HG03064 (cell line): ENCODE results near the gene FBXO17.
"Not testable (repeated sequence)": the region's sequence is repeated elsewhere in the genome, so short reads cannot be mapped to it uniquely, and the experiment has no call there.

ENCODE experiments used
- ATAC-seq: cut with Tn5 transposase; IDR thresholded peaks from one replicate; pipeline ENCODE4 v1.9.1; 2021; ENCODE audit warnings: low read depth; ENCODE audit not compliant: unreplicated experiment

Gene FBXO17

DNA sequence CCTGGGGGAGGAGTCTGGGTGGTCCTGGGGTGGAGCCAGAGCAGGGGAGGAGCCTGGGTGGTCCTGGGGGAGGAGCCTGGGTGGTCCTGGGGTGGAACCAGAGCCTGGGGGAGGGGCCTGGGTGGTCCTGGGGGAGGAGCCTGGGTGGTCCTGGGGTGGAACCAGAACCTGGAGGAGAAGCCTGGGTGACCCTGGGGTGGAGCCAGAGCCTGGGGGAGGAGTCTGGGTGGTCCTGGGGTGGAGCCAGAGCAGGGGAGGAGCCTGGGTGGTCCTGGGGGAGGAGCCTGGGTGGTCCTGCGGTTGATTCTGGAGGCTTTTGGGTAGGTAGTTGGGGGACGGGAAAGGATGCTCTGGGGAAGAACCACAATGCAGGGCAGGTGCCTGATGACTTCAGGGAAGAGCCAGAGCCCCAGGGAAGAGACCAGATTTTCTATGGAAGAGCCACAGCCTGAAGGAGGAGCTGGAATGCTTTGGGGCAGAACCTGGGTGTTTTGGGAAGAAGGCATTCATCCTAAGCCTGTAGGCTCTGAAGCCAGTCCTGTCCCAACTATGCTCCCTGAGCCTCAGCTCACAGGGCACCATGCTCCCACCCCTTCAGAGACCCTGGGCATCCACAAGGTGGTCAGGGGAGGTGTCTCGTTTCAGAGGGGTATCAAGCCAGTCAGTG lies 29.8 kb downstream of the FBXO17 start:
- no peak for ATAC-seq

DNA sequence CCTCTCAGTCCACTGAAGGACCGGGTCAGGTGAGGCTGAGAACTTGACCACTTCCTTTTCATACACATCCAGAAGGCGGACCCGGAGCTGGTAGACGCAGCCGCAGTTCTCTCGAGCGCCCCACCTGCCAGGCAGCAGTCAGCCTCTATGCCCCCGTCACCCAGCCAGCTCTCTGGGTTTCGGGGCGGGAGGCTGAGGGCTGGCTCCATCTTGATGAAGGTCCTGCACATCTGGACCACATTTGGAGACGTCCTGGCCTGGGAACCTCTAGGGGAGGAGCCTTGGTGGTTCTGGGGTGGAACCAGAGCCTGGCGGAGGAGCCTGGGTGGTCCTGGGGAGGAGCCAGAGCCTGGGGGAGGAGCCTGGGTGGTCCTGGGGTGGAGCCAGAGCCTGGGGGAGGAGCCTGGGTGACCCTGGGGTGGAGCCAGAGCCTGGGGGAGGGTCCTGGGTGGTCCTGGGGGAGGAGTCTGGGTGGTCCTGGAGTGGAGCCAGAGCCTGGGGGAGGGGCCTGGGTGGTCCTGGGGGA lies 30.5 kb downstream of the FBXO17 start:
- ATAC-seq, result no peak

DNA sequence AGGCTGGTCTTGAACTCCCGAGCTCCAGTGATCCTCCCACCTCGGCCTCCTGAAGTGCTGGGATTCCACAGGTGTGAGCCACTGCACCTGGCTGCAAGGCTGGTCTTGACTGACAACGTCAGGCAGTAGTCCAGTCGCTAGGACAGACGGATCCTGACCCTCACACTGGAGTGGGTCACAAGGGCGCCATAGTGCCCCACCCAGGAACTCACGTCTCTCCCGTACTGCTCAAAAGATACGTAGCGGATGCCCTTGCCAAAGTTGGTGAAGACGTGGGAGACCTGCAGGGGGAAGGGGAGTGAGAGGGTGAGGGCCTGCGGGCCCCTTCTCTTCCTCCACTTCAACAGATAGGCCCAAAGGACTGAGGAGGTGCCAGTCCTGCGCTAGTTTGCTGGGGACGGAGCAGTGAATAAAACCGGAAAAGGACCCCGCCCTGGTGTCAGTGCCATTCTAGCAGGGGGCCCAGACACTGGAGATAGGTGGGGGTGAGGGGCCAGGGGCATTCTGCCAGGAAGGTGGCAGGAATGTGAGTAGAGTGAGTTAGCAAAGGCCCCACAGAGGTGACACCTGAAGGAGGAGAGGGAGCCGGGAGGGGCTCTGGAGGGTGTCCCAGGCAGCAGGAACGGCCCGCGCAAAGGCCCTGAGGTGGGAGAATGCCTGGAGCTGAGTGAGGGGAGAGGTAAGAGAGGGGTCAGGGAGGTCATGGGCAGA lies 32.9 kb downstream of the FBXO17 start:
- ATAC-seq, result no peak

DNA sequence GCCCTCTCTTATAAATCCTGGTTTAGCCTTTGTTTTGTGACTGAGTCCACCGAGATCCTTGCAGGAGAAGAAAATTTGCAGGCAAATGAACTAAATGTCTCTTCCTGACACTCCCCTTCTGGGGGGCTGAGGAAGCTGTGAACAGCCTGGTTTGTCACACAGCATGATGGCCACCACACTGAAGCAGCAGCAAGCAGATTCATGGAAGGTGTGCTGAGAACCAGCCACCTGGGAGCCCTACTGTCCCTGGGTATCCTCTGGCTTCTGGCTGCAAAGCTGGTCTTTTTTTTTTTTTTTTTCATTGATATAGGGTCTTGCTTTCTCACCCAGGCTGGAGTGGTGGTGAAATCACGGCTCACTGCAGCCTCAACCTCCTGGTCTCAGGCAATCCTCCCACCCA lies 33.6 kb downstream of the FBXO17 start:
- no peak for ATAC-seq

DNA sequence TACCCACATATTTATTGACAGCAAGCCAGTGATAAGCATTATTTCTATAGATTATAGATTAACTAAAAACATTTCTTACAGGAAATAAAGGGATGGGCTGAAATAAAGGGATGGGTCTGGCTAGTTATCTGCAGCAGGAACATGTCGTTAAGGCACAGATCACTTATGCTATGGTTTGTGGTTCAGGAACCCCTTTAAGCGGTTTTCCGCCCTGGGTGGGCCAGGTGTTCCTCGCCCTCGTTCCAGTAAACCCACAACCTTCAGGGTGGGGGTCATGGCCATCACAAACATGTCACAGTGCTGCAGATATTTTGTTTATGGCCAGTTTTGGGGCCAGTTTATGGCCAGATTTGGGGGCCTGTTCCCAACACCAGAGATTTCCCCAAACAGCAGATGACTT lies 34.1 kb downstream of the FBXO17 start:
- not testable (repeated sequence) for ATAC-seq

DNA sequence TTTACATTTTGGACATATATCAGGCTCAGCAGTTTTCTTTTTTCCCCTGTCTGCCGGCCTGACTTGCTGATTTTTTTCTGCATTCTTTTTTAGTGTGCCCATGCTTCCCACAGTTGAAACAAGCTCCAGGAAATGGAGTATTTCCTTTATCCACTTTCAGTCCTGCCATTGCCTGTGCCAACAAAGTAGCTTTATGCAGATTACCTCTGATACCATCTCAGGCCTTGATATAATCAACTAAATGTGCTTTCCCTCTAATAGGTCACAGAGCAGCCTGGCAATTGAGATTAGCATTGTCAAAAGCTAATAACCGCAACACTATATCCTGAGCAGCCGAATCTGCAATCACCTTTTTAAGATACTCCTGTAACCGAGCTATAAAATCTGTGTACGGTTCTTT lies 35.6 kb downstream of the FBXO17 start:
- ATAC-seq, result no peak

DNA sequence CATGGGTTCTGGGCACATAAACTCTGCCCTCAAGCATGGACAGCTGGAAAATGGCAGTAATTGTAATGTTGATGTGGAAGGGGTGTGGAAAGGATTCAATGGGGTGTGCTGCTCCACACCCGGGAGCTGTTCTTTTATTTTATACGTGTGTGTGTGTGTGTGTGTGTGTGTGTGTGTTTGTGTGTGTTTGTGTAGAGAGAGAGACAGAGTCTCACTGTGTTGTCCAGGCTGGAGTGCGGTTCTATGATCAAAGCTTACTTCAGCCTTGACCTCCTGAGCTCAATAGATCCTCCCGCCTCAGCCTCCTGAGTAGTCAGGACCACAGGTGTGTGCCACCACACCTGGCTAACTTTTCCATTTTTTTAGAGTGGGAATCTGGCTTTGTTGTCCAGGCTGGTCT lies 42.0 kb downstream of the FBXO17 start:
- ATAC-seq, result no peak

DNA sequence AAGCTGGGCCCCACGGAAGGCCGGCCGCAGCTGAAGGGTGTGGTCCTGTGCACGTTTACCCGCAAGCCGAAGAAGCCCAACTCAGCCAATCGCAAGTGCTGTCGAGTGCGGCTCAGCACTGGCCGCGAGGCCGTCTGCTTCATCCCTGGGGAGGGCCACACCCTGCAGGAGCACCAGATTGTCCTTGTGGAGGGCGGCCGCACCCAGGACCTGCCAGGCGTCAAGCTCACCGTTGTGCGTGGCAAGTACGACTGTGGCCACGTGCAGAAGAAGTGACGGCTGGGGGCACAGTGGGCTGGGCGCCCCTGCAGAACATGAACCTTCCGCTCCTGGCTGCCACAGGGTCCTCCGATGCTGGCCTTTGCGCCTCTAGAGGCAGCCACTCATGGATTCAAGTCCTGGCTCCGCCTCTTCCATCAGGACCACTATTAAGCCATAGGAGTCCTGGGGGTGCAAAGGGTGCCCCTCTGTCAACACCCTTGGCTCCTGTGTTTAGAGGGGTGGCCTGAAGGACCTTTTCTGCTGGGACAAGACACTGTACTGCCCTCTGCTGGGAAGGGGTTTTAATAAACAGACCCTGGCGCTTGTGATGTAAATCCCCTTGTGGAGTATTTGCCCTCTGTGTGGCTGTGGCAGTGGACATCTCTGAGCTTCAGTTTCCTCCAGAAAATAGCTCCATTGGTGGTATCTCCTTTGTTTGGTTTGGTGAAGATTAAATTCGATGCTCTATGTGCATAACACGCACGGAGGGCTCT lies 42.9 kb downstream of the FBXO17 start:
- no peak for ATAC-seq

DNA sequence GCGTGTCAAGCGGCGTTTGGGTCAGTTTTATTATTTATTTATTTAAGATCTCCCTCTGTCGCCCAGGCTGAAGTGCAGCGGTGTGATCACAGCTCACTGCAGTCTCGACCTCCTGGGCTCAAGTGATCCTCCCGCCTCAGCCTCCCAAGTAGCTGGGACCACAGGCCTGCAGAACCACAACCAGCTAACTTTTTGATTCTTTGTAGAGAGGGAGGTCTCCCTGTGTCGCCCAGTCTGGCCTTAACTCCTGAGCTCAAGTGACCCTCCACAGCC lies 44.1 kb downstream of the FBXO17 start:
- ATAC-seq, result no peak

DNA sequence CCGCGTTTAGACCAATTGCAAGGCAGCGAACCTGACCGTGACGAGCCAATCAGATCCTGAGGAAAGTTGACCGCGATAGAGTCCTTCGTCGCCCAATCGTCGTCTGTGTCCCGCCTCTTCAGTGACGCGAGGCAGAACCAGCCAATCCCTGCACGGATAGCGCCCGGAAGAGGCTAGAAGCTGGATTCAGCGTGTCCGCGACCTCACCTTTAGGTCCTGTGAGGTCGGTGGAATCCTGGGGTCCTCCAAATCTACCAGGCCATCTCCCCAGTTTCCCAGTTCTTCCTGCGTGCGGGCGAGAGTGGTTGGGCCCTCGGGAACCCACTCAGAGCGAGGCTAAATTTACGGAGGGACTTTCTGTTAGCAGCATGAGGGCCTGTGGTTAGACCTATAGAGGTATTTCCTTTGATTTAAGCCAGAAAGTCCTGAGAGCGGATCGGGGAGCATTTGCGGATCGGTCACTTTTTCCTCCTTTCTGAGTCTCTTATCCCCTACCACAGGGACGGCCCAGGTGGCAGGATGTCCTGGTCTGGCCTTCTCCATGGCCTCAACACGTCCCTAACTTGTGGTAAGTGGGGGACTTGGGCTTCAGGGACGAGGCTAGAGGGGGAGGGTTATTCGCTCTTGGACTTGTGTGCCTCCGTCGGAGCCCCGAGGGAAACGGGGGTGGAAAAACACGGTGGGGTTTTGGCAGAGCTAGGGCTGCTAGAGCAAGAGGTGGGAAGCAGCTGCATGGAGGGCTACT lies 44.6 kb downstream of the FBXO17 start, which contains the start of gene MRPS12:
MRPS12 (plus strand) TSS at position 169 of the 745 bp plus-strand sequence; CDS start at position 520, 351 bp downstream.
- peak; percentile 84 for ATAC-seq

DNA sequence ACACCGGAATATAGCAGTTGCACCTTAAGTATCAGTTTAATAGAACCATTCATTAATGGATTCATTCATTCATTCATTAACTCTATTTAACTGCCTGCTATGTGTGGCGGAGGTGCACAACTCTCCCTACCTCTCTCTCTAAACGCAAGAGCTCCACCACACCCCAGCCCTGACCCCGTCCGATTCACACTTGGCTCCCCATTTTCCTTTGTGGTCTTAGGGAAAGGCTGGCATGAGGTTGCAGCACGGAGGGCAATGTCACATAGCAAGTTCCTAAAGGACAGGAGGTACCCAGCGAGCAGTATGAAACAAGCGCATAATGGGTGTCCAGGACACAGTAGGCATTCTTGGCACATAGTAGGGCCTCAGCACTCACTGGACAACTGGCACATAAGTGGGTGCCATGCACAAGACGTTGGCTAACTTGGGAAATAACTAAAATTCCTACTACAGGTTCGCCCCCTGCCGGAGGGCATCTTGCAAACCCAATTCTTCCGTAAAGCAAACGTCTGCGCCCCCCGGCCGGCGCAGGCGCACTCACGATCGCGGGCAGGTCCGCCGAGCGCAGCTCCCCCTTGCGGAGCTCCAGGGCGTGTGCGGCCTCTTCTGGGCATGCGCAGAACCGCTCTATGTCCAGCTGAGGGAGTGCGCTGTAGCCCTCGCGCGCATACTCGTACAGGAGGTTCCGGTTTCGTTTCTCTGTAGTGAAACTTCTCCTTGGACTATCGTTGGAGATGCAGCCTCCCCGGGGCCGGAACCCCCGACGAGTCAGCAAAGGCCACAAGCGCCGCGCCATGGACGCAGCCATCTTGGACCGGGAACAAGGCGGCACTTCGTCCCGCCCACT lies 45.4 kb downstream of the FBXO17 start, which contains the start of gene SARS2:
SARS2 (minus strand) TSS at position 835 of the 847 bp plus-strand sequence; CDS start at position 808, 27 bp downstream.
- peak; percentile 55 for ATAC-seq

DNA sequence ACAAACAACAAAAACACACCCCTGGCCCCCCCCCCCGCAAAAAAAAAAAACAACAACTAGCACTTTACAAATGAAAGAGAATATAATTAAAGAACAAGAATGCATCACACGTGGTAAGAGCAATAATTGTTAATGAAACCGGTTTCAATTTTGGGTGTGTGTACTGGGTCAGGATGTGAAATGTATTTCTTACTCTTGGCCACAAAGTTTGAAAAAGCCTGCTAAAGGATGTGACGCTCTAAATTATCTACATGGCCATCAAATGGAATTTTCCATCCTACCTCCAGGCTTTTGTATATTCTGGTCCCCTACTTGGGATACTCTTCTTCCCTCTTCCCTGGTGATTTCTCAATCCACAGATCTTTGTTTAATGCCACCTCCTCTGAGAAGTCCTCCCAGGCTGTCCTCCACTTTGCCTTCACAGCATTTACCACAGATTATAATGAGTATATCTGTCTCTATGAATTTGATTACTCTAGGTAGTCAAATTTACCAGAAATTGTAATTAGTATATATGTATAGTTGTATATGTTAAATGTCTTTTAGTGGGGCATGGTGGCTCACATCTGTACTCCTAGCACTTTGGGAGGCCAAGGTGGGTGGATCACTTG lies 47.0 kb downstream of the FBXO17 start:
- ATAC-seq, result no peak

DNA sequence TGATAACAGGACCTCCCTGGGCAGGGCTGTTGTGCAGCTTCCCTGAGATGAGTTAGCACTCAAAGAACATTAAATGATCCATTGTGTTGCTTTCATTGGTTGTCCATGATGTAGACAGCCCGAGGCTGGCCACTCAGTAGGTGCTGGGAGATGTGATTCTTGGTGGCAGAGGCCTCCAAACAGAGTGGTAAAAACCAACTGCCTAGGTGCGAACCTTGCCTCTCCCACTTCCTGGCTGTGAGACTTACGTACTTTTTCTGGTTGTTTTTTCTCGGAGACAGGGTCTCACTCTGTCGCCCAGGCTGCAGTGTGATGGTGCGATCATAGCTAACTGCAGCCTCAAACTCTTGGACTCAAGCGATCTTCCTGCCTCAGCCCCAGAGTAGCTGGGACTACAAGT lies 51.2 kb downstream of the FBXO17 start:
- ATAC-seq, result no peak

DNA sequence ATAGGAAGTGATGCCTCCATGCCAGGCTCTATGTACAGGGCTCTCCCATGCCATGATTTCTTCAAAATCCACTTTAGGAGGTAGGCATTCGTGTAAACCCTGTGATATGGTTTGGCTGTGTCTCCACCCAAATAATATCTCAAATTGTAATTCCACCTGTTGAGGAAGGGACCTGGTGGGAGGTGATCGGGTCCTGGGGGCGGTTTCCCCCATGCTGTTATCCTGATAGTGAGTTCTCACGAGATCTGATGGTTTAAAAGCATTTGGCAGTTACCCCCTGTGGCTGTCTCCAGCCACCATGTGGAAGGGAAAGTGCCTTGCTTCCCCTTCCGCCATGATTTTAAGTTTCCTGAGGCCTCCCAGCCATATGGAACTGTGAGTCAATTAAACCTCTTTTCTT lies 53.1 kb downstream of the FBXO17 start:
- ATAC-seq, result no peak

DNA sequence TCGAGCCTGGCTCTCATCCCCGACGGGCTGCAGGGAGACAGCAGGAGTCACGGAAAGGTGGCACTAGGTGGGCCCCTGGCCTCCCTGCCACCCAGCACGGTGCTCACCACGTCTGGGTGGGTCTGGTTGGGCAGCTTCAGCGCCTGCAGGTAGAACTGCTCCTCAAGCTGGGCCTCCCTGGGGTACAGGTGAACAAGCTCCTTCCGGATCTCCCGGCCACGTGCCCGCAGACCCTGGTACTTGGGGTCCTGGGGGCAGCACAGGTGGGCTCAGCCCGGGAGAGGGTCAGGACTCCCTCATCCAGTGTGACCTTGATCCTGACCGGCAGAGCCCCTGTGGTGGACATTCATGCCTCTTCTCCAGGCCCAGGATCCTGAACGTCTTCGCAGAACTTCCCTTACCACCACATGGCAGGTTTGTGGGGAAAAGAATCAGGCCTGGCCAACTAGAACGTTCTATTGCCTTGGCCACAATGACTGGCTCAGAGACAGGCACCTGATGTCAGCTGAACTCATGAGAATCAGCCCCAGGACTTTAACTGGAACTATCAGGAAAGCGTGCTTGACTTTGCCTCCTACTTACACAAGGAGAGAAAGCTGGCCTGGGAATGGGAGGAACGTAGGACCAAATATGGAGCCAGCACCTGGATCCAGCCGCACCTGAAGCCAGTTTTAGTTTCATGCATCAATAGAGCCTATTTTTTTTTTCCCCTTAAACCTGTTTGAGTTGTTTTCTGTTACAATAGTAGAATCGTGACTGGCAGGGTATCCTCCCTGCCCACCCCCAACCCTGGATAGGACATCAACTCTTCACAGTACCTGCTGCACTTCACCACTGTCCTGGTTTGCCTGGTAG lies 53.9 kb downstream of the FBXO17 start:
- ATAC-seq, result no peak

DNA sequence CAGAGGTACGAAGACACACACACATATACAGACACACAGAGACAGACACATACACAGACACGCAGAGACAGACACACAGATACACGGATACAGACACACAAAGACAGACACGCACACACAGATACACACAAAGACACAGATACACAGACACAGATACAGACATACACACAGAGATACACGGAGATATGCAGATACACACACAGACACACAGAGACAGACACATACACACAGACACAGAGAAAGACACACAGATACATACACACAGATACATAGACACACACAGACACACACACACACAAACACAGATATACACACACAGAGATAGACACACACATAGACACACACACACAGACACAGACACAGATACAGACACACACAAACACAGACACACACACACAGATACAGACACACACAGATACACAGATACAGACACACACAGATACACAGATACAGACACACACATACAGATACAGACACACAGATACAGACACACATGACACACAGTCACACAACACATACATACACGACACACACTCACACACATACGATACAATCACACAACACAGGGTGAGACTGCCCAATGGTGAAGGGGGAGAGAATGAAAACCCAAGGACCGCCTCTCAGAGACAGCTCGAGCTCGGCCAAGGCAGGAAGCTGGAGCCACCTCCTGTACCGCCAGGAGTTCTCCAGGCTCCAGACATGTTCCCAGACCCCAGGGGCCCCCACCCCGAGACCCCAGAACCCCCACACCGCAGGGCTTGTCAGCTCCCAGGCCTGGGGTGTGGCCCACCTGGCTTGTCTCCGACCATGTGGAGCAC lies 54.7 kb downstream of the FBXO17 start:
- no peak for ATAC-seq

DNA sequence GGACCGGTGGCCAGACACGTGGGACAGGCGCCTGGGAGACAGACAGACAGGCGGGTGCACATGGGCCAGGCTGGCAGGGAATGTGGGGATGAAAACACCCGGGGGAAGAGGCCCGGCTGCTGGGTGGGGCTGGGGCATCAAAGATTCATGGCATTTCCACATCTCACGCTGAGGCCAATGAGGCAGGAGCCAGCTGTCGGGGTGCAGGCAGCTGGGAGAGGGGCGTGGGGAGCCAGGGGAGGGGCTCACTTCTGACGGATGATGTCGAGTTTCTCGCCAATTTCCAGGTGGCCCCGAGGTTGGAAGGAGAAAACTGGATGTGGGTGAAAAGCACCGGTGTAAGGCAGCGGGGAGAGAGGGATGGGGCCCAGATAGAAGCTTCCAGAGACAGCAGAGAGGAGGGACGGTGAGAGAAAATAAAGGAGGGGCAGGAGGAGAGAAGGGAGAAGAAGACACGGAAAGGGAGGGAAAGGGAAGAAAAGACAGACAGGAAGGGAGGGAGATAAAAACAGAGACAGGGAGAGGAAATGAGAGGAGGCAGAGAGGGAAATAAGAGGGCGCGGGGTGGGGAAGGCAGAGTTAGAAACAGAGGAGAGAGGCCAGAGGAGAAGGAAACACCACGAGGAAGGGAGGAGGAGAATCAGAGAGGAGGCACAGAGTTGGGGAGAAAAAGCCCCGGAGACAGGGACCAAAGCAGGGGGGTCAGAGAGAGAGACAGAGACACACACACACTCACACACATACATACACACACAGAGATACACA lies 55.5 kb downstream of the FBXO17 start:
- ATAC-seq, result no peak
